Body of pancreas (tissue), 4 donors: ENCODE measurements around the gene ENPP6.

Experiments used
- POLR2A ChIP-seq, 3 donors: fragments of 450-650 bp; IDR thresholded peaks; one replicate each; pipeline ENCODE4 v1.6.1; 2016; ENCODE audit warnings: antibody characterized with exemption in 3 of 3, mild to moderate bottlenecking in 2 of 3
- TF ChIP-seq, protein P1 (sequence below), 7 experiments: fragments of 450-650 bp in 4 of 7; fragments of 200-600 bp in 3 of 7; sonication (generic) in 3 of 7; IDR thresholded peaks; one replicate each; pipeline ENCODE4 v1.5.1; 2016 to 2019; ENCODE audit warnings: antibody characterized with exemption in 7 of 7

DNA sequence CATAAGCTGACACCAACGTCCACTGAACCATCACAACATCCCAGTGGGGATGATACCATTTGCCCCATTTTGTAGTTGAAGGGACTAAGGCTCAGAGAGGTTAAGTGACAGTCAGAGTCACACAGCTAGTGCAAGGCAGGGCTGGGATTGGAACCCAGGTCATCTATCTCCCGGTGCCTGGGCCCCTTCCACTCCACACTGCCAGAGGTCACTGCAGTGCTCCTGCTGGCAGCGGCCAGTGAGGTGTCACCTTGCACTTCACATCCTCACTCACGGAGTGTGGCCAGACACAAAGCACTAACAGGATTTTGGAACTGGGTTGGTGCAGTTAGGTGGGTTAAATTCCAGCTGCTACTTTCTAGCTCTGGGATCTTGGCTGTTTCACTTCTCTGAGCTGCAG is 118.7 kb downstream of the ENPP6 start:
- TF ChIP-seq, protein P1, sequence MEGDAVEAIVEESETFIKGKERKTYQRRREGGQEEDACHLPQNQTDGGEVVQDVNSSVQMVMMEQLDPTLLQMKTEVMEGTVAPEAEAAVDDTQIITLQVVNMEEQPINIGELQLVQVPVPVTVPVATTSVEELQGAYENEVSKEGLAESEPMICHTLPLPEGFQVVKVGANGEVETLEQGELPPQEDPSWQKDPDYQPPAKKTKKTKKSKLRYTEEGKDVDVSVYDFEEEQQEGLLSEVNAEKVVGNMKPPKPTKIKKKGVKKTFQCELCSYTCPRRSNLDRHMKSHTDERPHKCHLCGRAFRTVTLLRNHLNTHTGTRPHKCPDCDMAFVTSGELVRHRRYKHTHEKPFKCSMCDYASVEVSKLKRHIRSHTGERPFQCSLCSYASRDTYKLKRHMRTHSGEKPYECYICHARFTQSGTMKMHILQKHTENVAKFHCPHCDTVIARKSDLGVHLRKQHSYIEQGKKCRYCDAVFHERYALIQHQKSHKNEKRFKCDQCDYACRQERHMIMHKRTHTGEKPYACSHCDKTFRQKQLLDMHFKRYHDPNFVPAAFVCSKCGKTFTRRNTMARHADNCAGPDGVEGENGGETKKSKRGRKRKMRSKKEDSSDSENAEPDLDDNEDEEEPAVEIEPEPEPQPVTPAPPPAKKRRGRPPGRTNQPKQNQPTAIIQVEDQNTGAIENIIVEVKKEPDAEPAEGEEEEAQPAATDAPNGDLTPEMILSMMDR (IDR thresholded peaks at IDR 0.05): no peak
- TF ChIP-seq POLR2A (IDR thresholded peaks at IDR 0.05): no peak
